HepG2 (cell line): ENCODE data around the gene EPHA10. TPM values are rescaled to one million over a fixed set of nuclear protein-coding genes. Genes with fewer than 3 reads are reported as not detected.

ENCODE experiments used
- ADNP ChIP-seq: sonication (generic); formaldehyde crosslinking; IDR thresholded peaks from 2 replicates; pipeline ENCODE4 v1.4.0; 2020; ENCODE audit warnings: missing genetic modification reagents
- AGO2 ChIP-seq: fragments of 200-400 bp; formaldehyde crosslinking; optimal IDR thresholded peaks from 2 replicates; pipeline ENCODE3; 2017; ENCODE audit warnings: mild to moderate bottlenecking, low read depth, low read length, moderate library complexity
- ARNTL ChIP-seq: sonication (generic); formaldehyde crosslinking; IDR thresholded peaks from 2 replicates; pipeline ENCODE4 v1.4.0; 2020; ENCODE audit warnings: mild to moderate bottlenecking, missing genetic modification reagents
- ATM ChIP-seq: fragments of 450-650 bp; IDR thresholded peaks from 2 replicates; pipeline ENCODE4 v1.7.1; 2017; ENCODE audit warnings: mild to moderate bottlenecking, borderline replicate concordance
- BRD4 ChIP-seq: sonication (generic); formaldehyde crosslinking; IDR thresholded peaks from 2 replicates; pipeline ENCODE4 v1.4.0; 2020; ENCODE audit warnings: missing genetic modification reagents
- EED ChIP-seq: sonication (generic); formaldehyde crosslinking; IDR thresholded peaks from 2 replicates; pipeline ENCODE4 v1.5.0; 2020; ENCODE audit warnings: mild to moderate bottlenecking, missing genetic modification reagents
- ELF1 ChIP-seq: sonication (generic); formaldehyde crosslinking; IDR thresholded peaks from 2 replicates; pipeline ENCODE4 v1.4.0; 2020; ENCODE audit warnings: missing genetic modification reagents
- ERF ChIP-seq: IDR thresholded peaks from 2 replicates; pipeline ENCODE4 v1.6.1; 2018; ENCODE audit warnings: missing biosample characterization, missing genetic modification reagents
- ETV5 ChIP-seq: IDR thresholded peaks from 2 replicates; pipeline ENCODE4 v1.6.1; 2018; ENCODE audit warnings: missing biosample characterization, missing genetic modification reagents, inconsistent platforms, borderline replicate concordance
- FOXC1 ChIP-seq: sonication (generic); formaldehyde crosslinking; IDR thresholded peaks from 2 replicates; pipeline ENCODE4 v1.8.0; 2022; ENCODE audit warnings: mild to moderate bottlenecking, missing genetic modification reagents, borderline replicate concordance
- FOXM1 ChIP-seq: sonication (generic); formaldehyde crosslinking; IDR thresholded peaks from 2 replicates; pipeline ENCODE4 v1.5.0; 2020; ENCODE audit warnings: missing genetic modification reagents
- GATA4 ChIP-seq: sonication (generic); IDR thresholded peaks from 2 replicates; pipeline ENCODE4 v1.6.1; 2016; ENCODE audit warnings: antibody characterized with exemption, low read depth, borderline replicate concordance
- MEIS2 ChIP-seq: sonication (generic); formaldehyde crosslinking; IDR thresholded peaks from 2 replicates; pipeline ENCODE4 v1.9.0; 2021; ENCODE audit warnings: mild to moderate bottlenecking, missing genetic modification reagents
- MTF2 ChIP-seq: sonication (generic); formaldehyde crosslinking; IDR thresholded peaks from 2 replicates; pipeline ENCODE4 v1.5.0; 2020; ENCODE audit warnings: missing genetic modification reagents, borderline replicate concordance
- NCOA5 ChIP-seq: sonication (generic); formaldehyde crosslinking; IDR thresholded peaks from 2 replicates; pipeline ENCODE4 v1.4.0; 2020; ENCODE audit warnings: missing genetic modification reagents
- NPAS2 ChIP-seq: sonication (generic); formaldehyde crosslinking; IDR thresholded peaks from 2 replicates; pipeline ENCODE4 v1.8.0; 2022; ENCODE audit warnings: mild to moderate bottlenecking, missing genetic modification reagents, borderline replicate concordance
- RFXANK ChIP-seq: IDR thresholded peaks from 2 replicates; pipeline ENCODE4 v1.6.1; 2016
- SETDB1 ChIP-seq: sonication (generic); formaldehyde crosslinking; IDR thresholded peaks from 2 replicates; pipeline ENCODE4 v1.5.1; 2020; ENCODE audit warnings: missing genetic modification reagents, mild to moderate bottlenecking, borderline replicate concordance
- SNAI1 ChIP-seq: sonication (generic); formaldehyde crosslinking; IDR thresholded peaks from 2 replicates; pipeline ENCODE4 v1.5.0; 2020; ENCODE audit warnings: mild to moderate bottlenecking, missing genetic modification reagents, borderline replicate concordance
- SP4 ChIP-seq: sonication (generic); formaldehyde crosslinking; IDR thresholded peaks from 2 replicates; pipeline ENCODE4 v1.8.1; 2023; ENCODE audit warnings: mild to moderate bottlenecking, missing genetic modification reagents
- ZBTB7A ChIP-seq: sonication (generic); formaldehyde crosslinking; IDR thresholded peaks from 2 replicates; pipeline ENCODE4 v1.8.0; 2022; ENCODE audit warnings: mild to moderate bottlenecking, missing genetic modification reagents
- ZFP36L1 ChIP-seq: sonication (generic); formaldehyde crosslinking; IDR thresholded peaks from 2 replicates; pipeline ENCODE4 v1.8.0; 2022; ENCODE audit warnings: mild to moderate bottlenecking, missing genetic modification reagents, moderate library complexity
- ZNF260 ChIP-seq: sonication (generic); formaldehyde crosslinking; IDR thresholded peaks from 2 replicates; pipeline ENCODE4 v1.4.0; 2020; ENCODE audit warnings: missing genetic modification reagents, low read depth, mild to moderate bottlenecking, borderline replicate concordance
- ZNF430 ChIP-seq: sonication (generic); formaldehyde crosslinking; IDR thresholded peaks from 2 replicates; pipeline ENCODE4 v1.9.0; 2021; ENCODE audit warnings: mild to moderate bottlenecking, missing genetic modification reagents
- polyA plus RNA-seq, 8 experiments: library from polyadenylated mRNA; depleted of rRNA in 3 of 8; stranded (reverse) in 7 of 8; unstranded in 1 of 8; fragments of >200 nt; fragmentation: Illumina TruSeq in 4 of 8; extraction: Trizol in 4 of 8; gene quantifications; 2 replicates each; pipeline versions ENCODE4 v1.2.1 to v1.2.3, GENCODE V29; 2011 to 2016; ENCODE audit warnings: low read depth in 4 of 8, missing spikeins in 1 of 8, mixed read lengths in 1 of 8; ENCODE audit not compliant: insufficient read depth in 1 of 8
- total RNA-seq, 5 experiments: library from RNA; depleted of rRNA; stranded (reverse); fragments of >200 nt; fragmentation: Illumina TruSeq; extraction: Trizol; gene quantifications; 2 replicates each; pipeline ENCODE4 v1.2.3, GENCODE V29; 2016; ENCODE audit warnings: low read depth in 1 of 5
- TF ChIP-seq, protein P1 (sequence below): sonication (generic); formaldehyde crosslinking; IDR thresholded peaks from 2 replicates; pipeline ENCODE4 v1.5.1; 2020; ENCODE audit warnings: mild to moderate bottlenecking, missing genetic modification reagents, moderate library complexity
- TF ChIP-seq, protein P2 (sequence below): sonication (generic); formaldehyde crosslinking; IDR thresholded peaks from 2 replicates; pipeline ENCODE4 v1.8.0; 2022; ENCODE audit warnings: mild to moderate bottlenecking, missing genetic modification reagents; ENCODE audit not compliant: insufficient replicate concordance
- TF ChIP-seq, protein P3 (sequence below): sonication (generic); formaldehyde crosslinking; IDR thresholded peaks from 2 replicates; pipeline ENCODE4 v1.5.0; 2020; ENCODE audit warnings: missing genetic modification reagents

Gene EPHA10
- total and polyA plus RNA-seq, 2 of the 13 experiments (the other 11 are each of a cell fraction or from before 2014, with no cell fraction given): 0.11 to 0.58 TPM

DNA sequence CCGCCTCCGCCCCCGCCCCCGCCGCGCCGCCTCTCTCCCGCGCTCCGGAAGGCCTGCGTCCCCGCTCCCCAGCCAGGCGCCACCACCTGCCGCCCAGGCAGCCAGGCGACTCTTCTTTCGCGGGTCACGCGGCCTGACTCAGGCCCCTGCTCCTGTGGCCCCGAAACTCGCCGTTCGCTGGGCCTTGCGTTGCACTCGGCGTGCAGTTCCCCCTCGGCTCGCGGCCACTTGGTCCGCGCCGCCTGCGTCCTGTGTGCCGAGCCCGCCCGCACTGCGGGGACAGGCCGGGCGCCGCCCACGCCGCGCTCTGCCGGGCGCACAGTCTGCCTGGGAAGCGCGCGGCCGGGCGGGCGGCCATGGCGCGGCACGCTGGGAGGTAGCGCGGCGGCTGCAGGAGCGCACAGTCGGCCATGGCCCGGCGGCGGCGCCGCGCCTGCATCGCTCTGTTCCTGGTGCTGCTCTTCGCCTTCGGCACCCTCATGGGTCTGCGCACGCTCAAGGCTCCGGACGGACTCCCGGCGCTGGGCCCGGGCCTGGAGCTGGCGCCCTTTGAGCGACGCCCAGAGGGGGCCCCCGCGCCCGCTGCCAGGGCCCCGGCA is 29.0 kb upstream of the EPHA10 start, which contains the start of gene MANEAL (continued):
- no peak for TF ChIP-seq SETDB1 (CRISPR knock-in tag)
- no peak for TF ChIP-seq EED
- peak; percentile 46; the same call in 1 of the 2 replicates for TF ChIP-seq ETV5 (CRISPR knock-in tag)
- TF ChIP-seq, protein P1, sequence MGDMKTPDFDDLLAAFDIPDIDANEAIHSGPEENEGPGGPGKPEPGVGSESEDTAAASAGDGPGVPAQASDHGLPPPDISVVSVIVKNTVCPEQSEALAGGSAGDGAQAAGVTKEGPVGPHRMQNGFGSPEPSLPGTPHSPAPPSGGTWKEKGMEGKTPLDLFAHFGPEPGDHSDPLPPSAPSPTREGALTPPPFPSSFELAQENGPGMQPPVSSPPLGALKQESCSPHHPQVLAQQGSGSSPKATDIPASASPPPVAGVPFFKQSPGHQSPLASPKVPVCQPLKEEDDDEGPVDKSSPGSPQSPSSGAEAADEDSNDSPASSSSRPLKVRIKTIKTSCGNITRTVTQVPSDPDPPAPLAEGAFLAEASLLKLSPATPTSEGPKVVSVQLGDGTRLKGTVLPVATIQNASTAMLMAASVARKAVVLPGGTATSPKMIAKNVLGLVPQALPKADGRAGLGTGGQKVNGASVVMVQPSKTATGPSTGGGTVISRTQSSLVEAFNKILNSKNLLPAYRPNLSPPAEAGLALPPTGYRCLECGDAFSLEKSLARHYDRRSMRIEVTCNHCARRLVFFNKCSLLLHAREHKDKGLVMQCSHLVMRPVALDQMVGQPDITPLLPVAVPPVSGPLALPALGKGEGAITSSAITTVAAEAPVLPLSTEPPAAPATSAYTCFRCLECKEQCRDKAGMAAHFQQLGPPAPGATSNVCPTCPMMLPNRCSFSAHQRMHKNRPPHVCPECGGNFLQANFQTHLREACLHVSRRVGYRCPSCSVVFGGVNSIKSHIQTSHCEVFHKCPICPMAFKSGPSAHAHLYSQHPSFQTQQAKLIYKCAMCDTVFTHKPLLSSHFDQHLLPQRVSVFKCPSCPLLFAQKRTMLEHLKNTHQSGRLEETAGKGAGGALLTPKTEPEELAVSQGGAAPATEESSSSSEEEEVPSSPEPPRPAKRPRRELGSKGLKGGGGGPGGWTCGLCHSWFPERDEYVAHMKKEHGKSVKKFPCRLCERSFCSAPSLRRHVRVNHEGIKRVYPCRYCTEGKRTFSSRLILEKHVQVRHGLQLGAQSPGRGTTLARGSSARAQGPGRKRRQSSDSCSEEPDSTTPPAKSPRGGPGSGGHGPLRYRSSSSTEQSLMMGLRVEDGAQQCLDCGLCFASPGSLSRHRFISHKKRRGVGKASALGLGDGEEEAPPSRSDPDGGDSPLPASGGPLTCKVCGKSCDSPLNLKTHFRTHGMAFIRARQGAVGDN (CRISPR knock-in tag): peak; percentile 80
- peak; percentile 28; the same call in 1 of the 2 replicates for TF ChIP-seq ELF1 (CRISPR knock-in tag)
- no peak for TF ChIP-seq NCOA5 (CRISPR knock-in tag)
- TF ChIP-seq, protein P2, sequence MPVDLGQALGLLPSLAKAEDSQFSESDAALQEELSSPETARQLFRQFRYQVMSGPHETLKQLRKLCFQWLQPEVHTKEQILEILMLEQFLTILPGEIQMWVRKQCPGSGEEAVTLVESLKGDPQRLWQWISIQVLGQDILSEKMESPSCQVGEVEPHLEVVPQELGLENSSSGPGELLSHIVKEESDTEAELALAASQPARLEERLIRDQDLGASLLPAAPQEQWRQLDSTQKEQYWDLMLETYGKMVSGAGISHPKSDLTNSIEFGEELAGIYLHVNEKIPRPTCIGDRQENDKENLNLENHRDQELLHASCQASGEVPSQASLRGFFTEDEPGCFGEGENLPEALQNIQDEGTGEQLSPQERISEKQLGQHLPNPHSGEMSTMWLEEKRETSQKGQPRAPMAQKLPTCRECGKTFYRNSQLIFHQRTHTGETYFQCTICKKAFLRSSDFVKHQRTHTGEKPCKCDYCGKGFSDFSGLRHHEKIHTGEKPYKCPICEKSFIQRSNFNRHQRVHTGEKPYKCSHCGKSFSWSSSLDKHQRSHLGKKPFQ (CRISPR knock-in tag): no peak
- peak; percentile 46; the same call in 1 of the 2 replicates for TF ChIP-seq SP4 (CRISPR knock-in tag)
- no peak for TF ChIP-seq ATM
- peak; percentile 80; the same call in 1 of the 2 replicates for TF ChIP-seq BRD4 (CRISPR knock-in tag)
- TF ChIP-seq MTF2 (CRISPR knock-in tag): no peak
- TF ChIP-seq GATA4: no peak
- TF ChIP-seq ZBTB7A (CRISPR knock-in tag): 0 out of 2 replicates have a peak, but pooled peaks have one; percentile 18
- TF ChIP-seq ADNP (CRISPR knock-in tag): no peak
- TF ChIP-seq FOXM1 (CRISPR knock-in tag): no peak
- TF ChIP-seq SNAI1: no peak
- no peak for TF ChIP-seq FOXC1 (CRISPR knock-in tag)
- TF ChIP-seq ARNTL: 0 out of 2 replicates have a peak, but pooled peaks have one; percentile 30
- TF ChIP-seq MEIS2 (CRISPR knock-in tag): peak; percentile 50
- TF ChIP-seq ZFP36L1 (CRISPR knock-in tag): no peak
- TF ChIP-seq, protein P3, sequence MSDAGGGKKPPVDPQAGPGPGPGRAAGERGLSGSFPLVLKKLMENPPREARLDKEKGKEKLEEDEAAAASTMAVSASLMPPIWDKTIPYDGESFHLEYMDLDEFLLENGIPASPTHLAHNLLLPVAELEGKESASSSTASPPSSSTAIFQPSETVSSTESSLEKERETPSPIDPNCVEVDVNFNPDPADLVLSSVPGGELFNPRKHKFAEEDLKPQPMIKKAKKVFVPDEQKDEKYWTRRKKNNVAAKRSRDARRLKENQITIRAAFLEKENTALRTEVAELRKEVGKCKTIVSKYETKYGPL (CRISPR knock-in tag): no peak
- no peak for TF ChIP-seq NPAS2 (CRISPR knock-in tag)
- no peak for TF ChIP-seq AGO2
- TF ChIP-seq ZNF430 (CRISPR knock-in tag): peak; percentile 41; the same call in 1 of the 2 replicates
- TF ChIP-seq RFXANK (CRISPR knock-in tag): no peak
- no peak for TF ChIP-seq ZNF260 (CRISPR knock-in tag)
- no peak for TF ChIP-seq ERF
